ENCODE measurements around the gene MED19.

- TF ChIP-seq CTCF (IDR thresholded peaks at IDR 0.05; ENCODE audit: insufficient read depth, low read length, poor library complexity, severe bottlenecking) (no peak), EZH2phosphoT487 (conservative IDR thresholded peaks at IDR 0.05; ENCODE audit: low read length) (no peak)
These were observed 2.1 kb downstream of the MED19 start for GRCh38 chr11:57709802-57710367.

All from SU-DHL-6 (cell line).